HepG2 (cell line): ENCODE measurements around the gene ELL3. TPM values are rescaled to one million over a fixed set of nuclear protein-coding genes. Genes with fewer than 3 reads are reported as not detected.

Experiments used
- ASH2L ChIP-seq: fragments of 300-600, 200-600 bp; sonication (generic); IDR thresholded peaks from 2 replicates; pipeline ENCODE4 v1.7.0; 2017; ENCODE audit warnings: low read depth, mild to moderate bottlenecking, moderate library complexity, mixed read lengths, low read length; ENCODE audit not compliant: insufficient read length
- CREB1 ChIP-seq, 2 experiments: fragments of 450-650 bp in 1 of 2; IDR thresholded peaks; 2 replicates each; pipeline ENCODE4 v1.6.1; 2016 to 2017; ENCODE audit warnings: control low read depth in 1 of 2, mild to moderate bottlenecking in 1 of 2, missing compliant biosample characterization in 1 of 2, missing genetic modification characterization in 1 of 2
- FOXM1 ChIP-seq: sonication (generic); formaldehyde crosslinking; IDR thresholded peaks from 2 replicates; pipeline ENCODE4 v1.5.0; 2020; ENCODE audit warnings: missing genetic modification reagents
- NFE2 ChIP-seq: sonication (generic); formaldehyde crosslinking; IDR thresholded peaks from 2 replicates; pipeline ENCODE4 v1.4.0; 2020; ENCODE audit warnings: missing genetic modification reagents
- PREB ChIP-seq: sonication (generic); formaldehyde crosslinking; IDR thresholded peaks from 2 replicates; pipeline ENCODE4 v1.4.0; 2020; ENCODE audit warnings: missing genetic modification reagents
- ZBTB40 ChIP-seq, 2 experiments: fragments of 450-650 bp in 1 of 2; sonication (generic) in 1 of 2; formaldehyde crosslinking in 1 of 2; IDR thresholded peaks; 2 replicates each; pipeline versions ENCODE4 v1.6.1 to v1.8.0; 2016 to 2022; ENCODE audit warnings: antibody characterized with exemption in 1 of 2, mild to moderate bottlenecking in 1 of 2, missing genetic modification reagents in 1 of 2
- ZNF30 ChIP-seq: sonication (generic); formaldehyde crosslinking; IDR thresholded peaks from 2 replicates; pipeline ENCODE4 v1.5.0; 2020; ENCODE audit warnings: mild to moderate bottlenecking, missing genetic modification reagents
- polyA plus RNA-seq, 8 experiments: library from polyadenylated mRNA; depleted of rRNA in 3 of 8; stranded (reverse) in 7 of 8; unstranded in 1 of 8; fragments of >200 nt; fragmentation: Illumina TruSeq in 4 of 8; extraction: Trizol in 4 of 8; gene quantifications; 2 replicates each; pipeline versions ENCODE4 v1.2.1 to v1.2.3, GENCODE V29; 2011 to 2016; ENCODE audit warnings: low read depth in 4 of 8, missing spikeins in 1 of 8, mixed read lengths in 1 of 8; ENCODE audit not compliant: insufficient read depth in 1 of 8
- total RNA-seq, 5 experiments: library from RNA; depleted of rRNA; stranded (reverse); fragments of >200 nt; fragmentation: Illumina TruSeq; extraction: Trizol; gene quantifications; 2 replicates each; pipeline ENCODE4 v1.2.3, GENCODE V29; 2016; ENCODE audit warnings: low read depth in 1 of 5
- TF ChIP-seq, protein P1 (sequence below): sonication (generic); formaldehyde crosslinking; IDR thresholded peaks from 2 replicates; pipeline ENCODE4 v1.4.0; 2020; ENCODE audit warnings: mild to moderate bottlenecking, missing genetic modification reagents
- TF ChIP-seq, protein P2 (sequence below): fragments of 450-650 bp; IDR thresholded peaks from 2 replicates; pipeline ENCODE4 v1.6.1; 2017

ELL3 gene
- total and polyA plus RNA-seq, 2 of the 13 experiments (the other 11 are each of a cell fraction or from before 2014, with no cell fraction given): 6.1 to 8.8 TPM

DNA sequence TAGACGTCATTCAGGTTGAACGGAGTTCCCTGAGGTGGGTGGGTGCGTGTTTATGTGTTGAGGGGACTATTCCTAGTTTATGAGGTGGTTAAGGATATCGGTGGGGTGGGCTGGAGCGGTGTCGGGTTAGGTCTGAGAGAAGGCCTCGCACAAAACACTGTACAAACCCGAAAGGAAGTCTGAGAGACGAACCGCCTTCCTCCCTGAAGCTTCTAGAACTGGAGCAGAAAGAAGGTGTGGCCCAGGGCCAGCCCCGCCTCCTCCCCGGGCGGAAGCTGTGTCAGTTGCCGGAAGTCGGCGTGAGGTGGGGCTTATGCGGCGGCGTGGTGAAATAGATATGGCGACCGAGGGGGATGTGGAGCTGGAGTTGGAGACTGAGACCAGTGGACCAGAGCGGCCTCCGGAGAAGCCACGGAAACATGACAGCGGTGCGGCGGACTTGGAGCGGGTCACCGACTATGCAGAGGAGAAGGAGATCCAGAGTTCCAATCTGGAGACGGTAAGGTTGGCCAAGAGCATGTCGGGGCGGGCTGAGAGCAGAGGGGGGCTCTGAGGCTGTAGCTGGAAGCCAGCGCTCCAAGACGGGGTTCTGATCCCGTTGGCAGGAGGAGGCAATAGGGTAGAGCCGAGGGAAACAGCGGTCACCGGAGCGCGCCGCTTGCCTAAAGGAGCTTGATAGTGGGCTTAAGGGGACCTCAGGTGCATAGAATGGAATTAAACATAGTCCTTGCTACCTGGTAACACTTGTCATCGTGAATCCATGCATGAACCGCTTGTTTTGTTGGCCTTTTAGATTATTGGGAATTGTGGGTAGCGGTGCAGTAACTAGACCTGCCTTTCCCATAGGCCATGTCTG is 23.7 kb upstream of the ELL3 start, which contains the start of gene HYPK (continued):
- TF ChIP-seq ZBTB40 (IDR thresholded peaks at IDR 0.05) (peak; percentile 45), ZBTB40 (CRISPR knock-in tag; IDR thresholded peaks at IDR 0.05) (peak; percentile 72; the same call in 1 of the 2 replicates), NFE2 (CRISPR knock-in tag) (no peak), ASH2L (peak; percentile 75), FOXM1 (CRISPR knock-in tag) (no peak), PREB (CRISPR knock-in tag) (no peak), ZNF30 (CRISPR knock-in tag) (no peak), CREB1 (IDR thresholded peaks at IDR 0.05) (peak; percentile 44; the same call in 1 of the 2 replicates), CREB1 (CRISPR knock-in tag; IDR thresholded peaks at IDR 0.05) (peak; percentile 73)
- TF ChIP-seq, protein P1, sequence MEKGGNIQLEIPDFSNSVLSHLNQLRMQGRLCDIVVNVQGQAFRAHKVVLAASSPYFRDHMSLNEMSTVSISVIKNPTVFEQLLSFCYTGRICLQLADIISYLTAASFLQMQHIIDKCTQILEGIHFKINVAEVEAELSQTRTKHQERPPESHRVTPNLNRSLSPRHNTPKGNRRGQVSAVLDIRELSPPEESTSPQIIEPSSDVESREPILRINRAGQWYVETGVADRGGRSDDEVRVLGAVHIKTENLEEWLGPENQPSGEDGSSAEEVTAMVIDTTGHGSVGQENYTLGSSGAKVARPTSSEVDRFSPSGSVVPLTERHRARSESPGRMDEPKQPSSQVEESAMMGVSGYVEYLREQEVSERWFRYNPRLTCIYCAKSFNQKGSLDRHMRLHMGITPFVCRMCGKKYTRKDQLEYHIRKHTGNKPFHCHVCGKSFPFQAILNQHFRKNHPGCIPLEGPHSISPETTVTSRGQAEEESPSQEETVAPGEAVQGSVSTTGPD (CRISPR knock-in tag): no peak
- TF ChIP-seq, protein P2, sequence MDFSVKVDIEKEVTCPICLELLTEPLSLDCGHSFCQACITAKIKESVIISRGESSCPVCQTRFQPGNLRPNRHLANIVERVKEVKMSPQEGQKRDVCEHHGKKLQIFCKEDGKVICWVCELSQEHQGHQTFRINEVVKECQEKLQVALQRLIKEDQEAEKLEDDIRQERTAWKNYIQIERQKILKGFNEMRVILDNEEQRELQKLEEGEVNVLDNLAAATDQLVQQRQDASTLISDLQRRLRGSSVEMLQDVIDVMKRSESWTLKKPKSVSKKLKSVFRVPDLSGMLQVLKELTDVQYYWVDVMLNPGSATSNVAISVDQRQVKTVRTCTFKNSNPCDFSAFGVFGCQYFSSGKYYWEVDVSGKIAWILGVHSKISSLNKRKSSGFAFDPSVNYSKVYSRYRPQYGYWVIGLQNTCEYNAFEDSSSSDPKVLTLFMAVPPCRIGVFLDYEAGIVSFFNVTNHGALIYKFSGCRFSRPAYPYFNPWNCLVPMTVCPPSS: no peak
